Stimulated activated CD8-positive, alpha-beta memory T cell treated with anti-CD3 and anti-CD28 coated beads, Interleukin-12 subunit alpha, Interleukin-12 subunit beta, amount 100 ng/mL, for 24 hours (primary cell): ENCODE measurements around the gene MMP17.

Experiments
- DNase-seq: peaks from one replicate; pipeline ENCODE4 v3.0.0-alpha.2; 2020; ENCODE audit errors: extremely low read depth

The MMP17 gene

DNA sequence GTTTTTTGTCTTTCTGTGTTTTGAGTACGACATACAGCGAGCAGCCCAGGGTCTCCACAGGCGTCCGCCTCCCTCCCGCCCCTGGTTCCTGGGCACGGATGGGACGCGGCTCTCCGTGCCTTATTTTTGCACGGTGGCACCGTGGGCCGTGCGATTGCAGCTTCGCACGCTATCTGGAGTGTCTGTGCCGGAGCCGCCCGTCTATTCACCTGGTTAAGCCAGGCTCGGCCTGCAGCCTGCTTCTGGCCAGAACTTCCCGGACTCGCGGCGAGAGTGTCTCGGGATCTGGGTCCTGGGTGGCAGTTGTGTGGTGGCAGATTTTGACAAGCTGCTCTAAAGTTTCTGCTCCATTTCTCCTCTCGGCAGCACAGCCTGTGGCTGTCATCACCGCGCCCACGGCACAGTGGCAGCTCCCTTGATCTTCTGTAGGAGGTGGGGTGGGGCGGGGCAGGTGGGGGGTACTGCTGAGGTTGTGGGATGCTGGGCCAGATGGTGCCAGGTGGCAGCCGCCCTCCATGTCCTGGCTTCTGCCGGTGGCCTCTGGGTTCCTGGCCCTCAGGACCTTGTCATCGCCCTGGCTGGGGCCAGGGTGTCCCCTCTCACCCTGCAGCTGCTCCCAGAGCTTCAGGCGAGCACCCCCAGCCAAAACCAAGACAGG, 2.9 kb downstream of the MMP17 start:
- DNase-seq = no peak

GRCh38 chr12:131831635-131832041, 3.4 kb downstream of the MMP17 start:
- no peak for DNase-seq

DNA sequence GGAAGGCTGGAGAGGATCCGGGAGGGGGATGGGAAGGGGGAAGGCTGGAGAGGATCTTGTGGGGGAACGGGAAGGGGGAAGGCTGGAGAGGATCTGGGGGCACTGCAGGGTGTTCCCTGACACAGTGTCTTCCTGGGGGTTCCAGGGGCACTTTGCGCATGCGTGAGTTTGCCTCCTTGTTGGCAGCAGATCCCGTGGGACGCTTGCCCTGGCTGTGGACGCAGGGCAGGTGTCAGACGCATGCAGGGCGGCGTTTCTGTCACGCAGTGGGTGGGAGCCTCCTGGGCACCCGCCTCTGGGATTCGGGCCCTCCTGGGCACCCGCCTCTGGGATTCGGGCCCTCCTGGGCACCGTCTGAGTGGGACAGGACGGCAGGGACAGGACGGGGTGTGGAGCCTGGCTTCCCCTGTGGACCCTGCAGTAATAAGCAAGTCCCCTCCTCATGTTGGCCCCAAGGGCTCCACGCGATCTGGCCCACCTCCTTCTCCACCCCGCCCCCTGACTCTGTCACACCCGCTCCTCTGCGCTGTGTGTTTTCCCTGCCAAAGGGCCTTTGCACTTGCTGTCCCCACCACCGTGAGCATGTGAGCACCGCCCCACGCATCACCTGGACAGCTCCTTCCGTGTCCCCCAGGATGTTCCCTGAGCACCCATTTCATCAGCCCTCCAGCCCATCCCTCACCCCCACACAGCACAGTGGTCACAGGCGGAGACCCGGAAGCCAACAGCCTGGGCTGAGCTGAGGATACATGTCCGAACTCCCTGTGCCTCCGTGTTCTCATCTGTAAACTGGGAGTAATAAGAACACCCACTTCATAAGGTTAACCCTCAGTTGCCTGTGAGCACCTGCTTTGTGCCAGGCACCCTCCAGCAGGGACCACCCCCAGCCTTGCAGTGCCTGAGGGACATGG, 4.4 kb downstream of the MMP17 start:
- no peak for DNase-seq

GRCh38 chr12:131833288-131833895, 5.2 kb downstream of the MMP17 start:
- DNase-seq = no peak

DNA sequence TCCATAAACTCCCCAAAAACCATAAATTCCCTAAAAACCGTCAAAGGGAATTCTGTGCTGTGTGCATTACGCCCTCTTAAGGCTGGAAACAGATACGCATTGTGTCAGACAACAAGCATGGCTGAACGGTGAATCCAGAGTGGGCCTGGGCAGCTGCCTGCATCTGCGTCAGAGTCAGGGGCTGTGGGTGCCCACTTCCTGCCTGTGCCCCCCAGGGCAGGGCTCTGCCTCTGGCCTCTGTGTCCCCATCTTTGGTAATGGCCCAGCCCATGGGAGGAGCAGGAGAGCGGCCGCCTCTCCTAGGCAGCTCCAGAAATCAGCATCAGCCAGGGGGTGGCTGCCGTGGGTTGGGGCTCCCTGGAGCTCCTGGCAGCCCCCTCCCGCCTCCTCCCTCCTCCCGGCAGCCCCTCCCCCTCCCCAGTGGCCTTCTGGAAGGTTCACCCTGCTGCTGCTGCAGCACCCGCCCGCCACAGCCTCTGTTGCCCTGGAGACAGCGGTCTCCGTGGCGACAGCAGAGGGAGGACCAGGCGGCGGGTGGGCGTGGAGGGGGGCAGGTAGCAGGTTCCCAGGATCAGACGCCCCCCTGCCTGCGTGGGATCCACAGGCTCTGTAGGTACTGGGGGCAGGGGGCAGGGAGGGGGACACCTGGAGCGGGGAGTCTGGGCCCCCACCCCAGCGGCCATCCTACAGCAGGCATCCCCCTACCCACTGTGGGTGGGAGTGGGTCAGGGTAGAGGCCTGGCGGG, 5.9 kb downstream of the MMP17 start:
- no peak for DNase-seq

DNA sequence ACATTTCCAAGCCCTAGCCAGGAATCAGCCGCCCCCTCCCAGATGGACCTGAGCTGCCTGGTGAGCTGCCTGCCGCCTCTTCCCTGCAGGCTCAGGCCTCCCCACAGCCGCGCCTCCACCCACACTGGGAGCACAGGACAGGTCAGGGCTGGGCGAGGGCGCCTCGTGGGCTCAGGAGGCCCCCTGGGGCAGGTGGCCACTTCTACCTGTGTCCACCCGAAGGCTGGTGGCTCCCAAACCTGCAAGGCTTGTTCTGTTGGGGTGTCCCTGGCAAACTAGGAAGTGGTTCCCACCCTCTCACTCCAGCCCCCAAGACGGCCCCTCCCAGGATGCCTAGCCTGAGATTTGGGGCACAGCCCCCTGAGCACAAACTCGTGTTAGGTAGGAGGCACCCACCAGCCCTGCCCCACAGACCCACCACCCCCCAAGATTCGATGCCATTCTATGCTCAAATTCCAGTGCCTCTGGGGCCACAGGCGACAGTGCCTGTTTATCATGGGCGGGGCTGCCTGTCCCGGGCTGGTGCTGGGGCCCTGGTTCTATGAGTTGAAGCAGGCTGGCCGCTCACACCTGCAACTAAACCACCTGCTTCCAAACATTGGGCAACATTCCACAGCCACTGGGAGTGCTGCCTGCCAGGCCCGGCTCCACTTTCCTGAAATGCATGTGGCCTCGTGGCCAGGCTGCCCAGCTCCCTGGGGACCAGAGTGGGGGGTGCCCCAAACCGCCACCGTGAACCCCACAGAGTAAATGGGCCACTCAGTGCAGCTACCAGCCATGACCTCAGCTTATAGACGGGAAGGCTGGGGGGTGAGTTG, 6.8 kb downstream of the MMP17 start:
- DNase-seq = no peak

DNA sequence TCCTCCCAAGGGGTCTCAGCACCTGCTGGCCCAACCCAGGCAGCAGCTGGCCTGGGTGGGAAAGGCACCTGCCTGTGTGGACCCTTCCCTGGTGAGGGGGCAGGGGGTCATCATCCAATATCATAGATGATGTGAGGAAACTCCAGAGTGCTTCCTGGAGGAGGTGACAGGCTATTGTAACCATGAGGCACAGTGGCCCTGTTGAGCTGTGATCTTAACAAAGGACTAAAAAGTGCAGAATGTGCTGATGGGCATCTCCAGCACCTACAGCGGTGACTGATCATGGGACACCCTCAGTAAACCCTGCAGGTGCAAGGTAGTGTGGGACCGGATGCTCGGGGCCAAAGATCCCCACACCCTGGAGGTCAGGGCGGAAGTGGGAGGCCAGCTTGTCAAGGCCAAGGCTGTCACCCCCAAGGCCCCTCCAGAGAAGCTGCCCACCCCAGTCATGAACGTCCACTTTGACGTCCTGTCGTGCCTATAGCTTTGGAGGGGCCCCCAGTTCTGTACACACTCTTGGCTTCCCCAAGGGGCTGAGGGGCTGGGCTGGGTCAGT, 7.5 kb downstream of the MMP17 start:
- no peak for DNase-seq

- DNase-seq = no peak
These were observed 8.0 kb downstream of the MMP17 start for GRCh38 chr12:131836193-131836592.

- DNase-seq = no peak
These were observed 8.7 kb downstream of the MMP17 start for GRCh38 chr12:131836714-131837397.

GRCh38 chr12:131840643-131841416, 12.6 kb downstream of the MMP17 start:
- DNase-seq = no peak

- DNase-seq = no peak
These were observed 13.4 kb downstream of the MMP17 start for GRCh38 chr12:131841547-131841946.

DNA sequence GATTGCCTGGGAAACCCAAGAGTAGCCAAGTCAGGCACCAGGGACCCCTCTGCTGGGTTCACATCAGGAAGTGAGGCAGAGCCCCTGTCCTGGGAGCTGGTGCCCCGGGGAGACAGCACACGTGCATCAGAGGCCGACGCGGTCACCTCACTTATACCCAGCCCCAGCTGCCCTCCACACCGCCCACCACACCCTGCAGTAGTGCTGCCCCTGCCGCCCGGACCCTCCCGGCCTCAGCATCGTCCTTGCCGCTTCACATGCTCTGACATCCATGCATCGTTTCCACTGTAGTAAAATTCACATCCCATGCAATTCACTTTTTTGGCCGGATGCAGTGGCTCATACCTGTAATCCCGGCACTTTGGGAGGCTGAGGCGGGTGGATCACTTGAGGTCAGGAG, 14.0 kb downstream of the MMP17 start:
- DNase-seq = no peak

DNA sequence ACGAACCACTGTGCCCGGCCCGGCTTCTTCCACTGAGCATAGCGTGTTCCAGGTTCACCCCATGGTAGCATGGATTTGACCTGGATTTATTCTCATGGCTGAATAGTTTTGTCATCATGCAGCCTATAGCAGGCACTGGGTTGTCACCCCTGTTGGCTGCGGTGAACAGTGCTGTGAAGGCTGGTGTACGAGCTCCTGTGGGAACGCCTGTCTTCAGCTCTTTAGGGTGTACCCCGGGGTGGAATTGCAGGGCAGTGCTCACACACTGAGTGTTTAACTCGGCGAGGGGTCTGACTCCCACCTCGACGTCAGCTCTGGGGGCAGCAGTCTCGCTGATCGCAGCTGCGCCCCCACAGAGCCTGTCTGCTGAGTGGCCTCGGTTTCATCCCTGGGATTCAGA, 15.3 kb downstream of the MMP17 start:
- no peak for DNase-seq

DNA sequence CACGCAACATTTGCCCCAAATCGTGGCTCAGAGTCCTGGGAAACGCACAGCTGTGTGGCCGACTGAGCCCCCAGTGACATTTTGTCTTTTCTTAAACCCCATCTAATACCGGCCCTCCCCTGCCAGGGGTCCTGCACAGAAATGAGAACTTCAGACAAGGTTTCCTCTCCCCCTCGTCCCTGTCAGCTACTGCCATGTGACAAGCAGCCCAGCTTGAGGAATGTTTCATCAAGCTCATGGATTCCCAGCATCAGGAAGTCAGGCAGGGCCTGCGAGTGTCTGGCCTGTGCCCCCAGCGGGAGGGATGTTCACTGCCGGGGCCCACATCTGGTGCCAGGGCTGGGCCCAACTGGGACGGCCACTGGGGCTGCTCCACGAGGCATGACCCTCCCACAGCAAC, 15.9 kb downstream of the MMP17 start:
- DNase-seq = no peak

- DNase-seq = no peak
These were observed 16.5 kb downstream of the MMP17 start for GRCh38 chr12:131844656-131845055.

- no peak for DNase-seq
These were observed 16.9 kb downstream of the MMP17 start for GRCh38 chr12:131845121-131845520.

DNA sequence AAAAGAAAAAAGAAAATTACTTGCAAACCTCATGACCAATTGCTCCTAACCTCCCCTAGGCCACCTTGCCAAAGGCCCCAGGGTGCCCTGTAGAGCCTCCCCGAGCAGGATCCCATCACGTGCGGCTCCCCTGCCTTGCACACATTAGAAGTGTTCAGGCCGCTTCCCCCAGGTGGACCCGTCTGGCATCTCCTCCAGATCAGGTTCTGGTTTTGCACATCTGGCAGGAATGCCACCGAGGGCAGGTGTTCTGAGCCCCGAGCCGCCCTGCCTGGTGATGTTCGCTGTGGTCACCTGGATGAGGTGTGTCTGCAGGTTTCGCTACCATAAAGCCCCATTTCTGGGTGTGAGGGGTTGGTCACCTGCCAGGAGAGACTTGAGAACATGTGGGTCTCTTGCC, 19.3 kb downstream of the MMP17 start:
- DNase-seq = no peak

- DNase-seq = no peak
These were observed 20.6 kb downstream of the MMP17 start for GRCh38 chr12:131848753-131849152.

DNA sequence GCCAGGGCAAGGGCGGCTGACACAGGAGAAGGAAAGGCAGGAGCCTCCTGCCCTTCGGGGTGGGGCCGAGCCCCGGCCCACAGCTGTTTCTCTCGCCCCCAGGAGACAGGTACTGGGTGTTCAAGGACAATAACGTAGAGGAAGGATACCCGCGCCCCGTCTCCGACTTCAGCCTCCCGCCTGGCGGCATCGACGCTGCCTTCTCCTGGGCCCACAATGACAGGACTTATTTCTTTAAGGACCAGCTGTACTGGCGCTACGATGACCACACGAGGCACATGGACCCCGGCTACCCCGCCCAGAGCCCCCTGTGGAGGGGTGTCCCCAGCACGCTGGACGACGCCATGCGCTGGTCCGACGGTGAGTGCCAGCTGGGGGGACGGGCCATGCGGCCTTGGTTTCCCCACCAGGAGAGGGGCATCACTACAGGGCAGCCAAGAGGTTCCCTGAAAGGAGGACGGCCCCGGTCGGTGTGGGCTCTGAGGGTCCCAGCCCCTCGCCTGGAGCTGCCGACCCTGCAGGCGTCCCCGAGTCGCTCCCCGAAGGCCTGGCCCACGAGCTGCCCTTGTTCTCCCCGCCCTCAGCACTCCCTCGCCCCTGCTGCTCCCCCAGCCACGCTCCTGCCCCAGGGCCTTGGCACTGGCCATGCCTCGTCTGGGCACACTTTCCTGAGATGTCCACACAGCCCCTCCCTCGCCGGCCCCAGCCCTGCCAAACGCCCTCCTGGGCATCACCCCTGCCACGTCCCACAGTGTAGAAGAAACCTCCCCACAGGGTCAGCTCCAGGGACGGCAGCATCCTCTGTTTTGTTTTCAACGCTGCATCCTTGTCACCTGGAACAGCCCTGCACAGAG, 21.7 kb downstream of the MMP17 start:
- DNase-seq = no peak
